D341Med (cell line): ENCODE measurements around the gene S100A10.

Experiments used
- DNase-seq: peaks from one replicate; pipeline ENCODE4 v3.0.0; 2012; ENCODE audit warnings: low spot score

S100A10 gene

GRCh38 chr1:151964510-151964909 is 29.1 kb downstream of the S100A10 start:
- DNase-seq, result no peak

GRCh38 chr1:151963288-151963687 is 30.4 kb downstream of the S100A10 start:
- DNase-seq, result no peak

GRCh38 chr1:151961833-151962232 is 31.8 kb downstream of the S100A10 start:
- DNase-seq, result no peak

GRCh38 chr1:151960780-151961513 is 32.7 kb downstream of the S100A10 start:
- no peak for DNase-seq

DNA sequence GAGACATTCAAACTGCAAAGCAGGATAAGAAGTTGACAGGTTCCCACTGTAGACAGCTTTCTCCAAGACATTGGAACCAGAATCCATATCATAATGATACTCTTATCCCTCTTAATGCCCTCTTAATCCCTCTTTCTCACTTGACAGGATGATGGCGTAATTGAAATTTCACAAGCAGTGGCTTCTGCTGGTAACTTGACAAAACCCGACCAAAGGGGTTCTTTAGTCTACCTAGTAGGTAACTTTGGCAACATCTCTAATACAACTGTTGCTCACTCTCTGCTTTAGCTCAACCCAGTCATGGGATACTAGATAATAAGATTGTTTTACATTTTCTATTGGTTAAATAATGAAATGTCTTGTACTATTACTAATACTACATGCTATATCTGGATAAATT is 34.7 kb downstream of the S100A10 start:
- DNase-seq, result no peak

DNA sequence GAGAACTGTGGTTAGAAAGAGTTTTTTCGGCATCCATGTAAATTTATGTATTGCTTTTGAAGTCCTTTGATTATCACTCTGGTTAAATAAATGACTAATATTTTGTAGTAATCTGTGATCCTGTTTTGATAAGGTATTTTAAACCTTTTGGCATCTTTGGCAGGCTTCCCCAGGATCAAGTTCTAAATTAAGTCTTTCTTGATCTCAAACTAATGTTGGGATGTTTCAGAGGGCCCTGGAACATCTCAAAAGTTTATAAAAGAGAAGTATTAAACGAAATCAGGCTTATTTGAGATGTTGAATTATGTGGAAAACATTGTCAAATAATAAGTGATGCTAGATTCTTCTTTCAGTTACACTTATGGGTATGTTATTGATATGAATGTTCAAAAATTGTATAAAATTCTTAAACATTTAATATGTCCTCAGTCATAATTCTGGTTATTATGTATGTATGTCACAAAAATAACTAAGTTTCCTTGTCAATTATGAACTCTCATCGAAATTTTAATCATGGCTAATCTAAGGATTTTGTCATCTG is 36.6 kb downstream of the S100A10 start:
- no peak for DNase-seq

GRCh38 chr1:151953409-151954094 is 40.1 kb downstream of the S100A10 start:
- no peak for DNase-seq

- no peak for DNase-seq
These were observed 40.8 kb downstream of the S100A10 start for GRCh38 chr1:151952811-151953210.

DNA sequence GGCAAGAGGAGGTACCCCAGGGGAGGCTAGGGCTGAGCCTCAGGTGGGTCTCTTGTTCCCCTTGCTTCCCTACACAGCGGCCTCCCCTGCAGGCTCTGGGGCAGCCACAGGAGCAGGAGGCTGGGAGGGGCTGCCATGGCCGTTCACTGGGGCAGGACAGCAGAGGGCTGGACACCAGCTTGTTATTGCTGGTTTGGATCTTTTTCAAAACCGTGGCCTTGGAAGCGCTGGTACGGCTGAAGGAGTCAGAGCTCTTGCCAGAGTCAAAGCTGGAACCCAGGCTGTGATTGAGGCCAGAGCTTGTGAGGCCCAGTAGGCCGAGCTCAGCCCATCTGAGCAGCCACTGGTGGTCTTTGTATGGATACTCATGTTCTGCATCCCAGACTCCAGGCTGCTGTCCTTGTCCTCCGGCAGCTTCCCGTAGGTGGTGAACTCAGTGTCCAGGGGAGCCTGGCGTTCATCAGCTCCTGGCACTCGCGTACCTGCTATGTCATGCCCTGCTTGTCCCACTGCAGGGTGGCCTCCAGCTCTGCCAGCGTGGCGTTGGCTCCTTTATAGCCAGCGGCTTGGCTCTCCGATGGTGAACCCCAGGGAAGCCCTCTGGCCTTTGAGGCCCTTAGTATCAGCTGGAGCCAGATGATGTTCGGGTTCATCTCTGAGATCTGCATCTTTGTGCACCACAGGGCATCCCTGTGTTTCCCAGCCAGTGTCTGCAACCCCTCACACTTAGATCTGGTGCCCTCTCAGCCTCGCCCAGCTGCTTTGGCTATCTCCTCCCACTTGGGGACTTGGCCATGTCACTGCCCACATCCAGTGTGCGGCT is 44.1 kb downstream of the S100A10 start:
- DNase-seq, result no peak

- DNase-seq, result no peak
These were observed 45.2 kb downstream of the S100A10 start for GRCh38 chr1:151948506-151948905.

- DNase-seq, result no peak
These were observed 46.5 kb downstream of the S100A10 start for GRCh38 chr1:151947140-151947539.

DNA sequence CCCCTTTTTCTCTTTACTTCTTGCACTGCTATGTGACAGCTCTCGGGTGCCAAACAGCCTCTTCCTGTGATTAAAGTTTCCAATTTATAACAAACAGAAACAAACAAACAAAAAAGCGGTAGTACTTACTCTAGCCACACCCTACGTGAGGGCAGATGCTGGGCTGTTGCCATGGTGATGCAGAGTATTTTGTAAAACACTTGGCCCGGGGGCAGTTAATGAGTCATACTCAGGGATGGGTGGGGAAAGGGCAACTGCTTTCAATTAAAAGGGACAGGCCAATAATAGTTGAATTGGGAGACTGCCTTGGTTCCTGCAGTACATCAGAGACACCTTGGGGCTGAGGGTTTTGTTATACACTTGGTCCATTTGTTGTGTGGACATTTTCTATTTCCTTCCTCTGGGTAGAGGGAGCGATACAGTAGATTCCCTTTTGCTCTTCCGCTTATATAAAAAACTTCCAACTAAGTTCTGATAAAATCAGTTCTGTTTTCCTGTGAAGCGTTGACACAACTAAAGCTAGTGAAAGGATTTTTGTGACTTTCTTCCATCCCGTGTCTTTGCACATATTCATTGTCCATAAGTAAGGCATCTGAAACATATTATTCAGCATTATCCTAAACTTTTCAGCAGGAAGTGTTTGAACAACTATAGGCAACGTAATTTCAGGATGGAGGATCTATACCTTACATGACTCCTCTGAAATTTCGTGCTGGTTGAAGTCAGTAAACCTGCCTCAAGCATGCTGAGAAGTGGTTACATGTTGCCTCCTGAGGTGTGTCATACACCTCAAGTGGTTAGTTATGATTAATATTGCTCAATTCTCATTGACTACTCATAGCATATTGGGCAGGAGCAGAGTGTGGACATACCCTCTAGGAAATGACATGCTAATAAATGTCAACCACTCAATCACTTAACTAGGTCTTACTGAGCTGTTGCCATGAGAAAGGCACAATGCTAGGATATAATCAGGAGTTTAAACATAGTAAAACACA is 47.6 kb downstream of the S100A10 start:
- no peak for DNase-seq

DNA sequence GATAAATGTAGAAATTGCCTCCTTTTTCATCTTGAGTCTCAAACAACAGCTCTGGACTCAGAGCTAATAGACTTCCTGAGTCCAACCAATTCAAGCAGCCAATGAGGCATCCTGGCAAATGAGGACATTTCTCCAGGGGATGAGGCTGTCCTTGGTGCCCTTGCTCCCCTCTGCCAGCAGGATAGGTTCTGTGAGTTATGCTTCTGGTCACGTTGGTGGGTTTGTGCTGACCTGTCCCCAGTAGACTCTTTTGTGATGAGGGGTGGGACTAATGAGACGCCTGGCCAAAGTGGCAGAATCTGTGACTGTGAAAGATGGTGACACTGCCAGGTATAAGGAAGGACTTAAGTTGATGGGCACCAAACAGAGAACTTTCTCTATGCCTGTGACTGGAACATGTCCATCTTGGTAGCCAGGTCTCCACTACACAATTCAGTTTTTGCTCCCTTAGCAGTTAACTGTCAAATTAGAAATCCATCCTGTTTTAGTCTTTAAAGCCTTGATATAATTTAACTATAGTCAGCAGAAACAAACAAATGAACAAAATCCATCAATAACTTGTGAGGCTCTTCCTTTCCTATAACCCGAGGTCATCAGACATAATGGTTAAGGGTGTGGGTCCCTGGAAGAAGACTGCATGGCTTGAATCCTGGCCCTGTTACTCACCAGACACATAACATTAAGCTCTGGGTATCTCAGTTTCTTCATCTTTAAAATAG is 48.6 kb downstream of the S100A10 start:
- DNase-seq, result no peak

GRCh38 chr1:151944126-151944856 is 49.4 kb downstream of the S100A10 start:
- DNase-seq, result no peak

- no peak for DNase-seq
These were observed 50.1 kb downstream of the S100A10 start for GRCh38 chr1:151943591-151943990.

- no peak for DNase-seq
These were observed 50.8 kb downstream of the S100A10 start for GRCh38 chr1:151942882-151943281.

DNA sequence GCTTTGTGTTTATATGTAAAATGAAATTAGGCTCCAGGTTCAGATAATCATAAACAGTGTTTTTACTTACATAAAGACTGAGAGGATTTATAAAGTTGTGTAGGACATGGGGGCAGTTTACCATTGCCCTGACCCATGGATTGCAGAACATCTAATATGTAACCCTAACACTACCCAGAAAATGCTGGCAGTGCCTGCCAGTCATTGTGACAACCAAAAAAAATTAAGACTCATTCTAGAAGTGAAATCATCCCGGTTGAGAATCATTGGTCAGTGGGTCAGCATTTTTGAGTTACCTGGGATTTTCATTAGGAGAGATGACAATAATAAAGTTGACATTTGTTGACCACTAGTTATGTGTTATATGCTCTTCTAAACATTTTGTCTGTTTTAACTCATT is 53.1 kb downstream of the S100A10 start:
- no peak for DNase-seq

GRCh38 chr1:151939779-151940178 is 53.9 kb downstream of the S100A10 start:
- DNase-seq, result no peak

DNA sequence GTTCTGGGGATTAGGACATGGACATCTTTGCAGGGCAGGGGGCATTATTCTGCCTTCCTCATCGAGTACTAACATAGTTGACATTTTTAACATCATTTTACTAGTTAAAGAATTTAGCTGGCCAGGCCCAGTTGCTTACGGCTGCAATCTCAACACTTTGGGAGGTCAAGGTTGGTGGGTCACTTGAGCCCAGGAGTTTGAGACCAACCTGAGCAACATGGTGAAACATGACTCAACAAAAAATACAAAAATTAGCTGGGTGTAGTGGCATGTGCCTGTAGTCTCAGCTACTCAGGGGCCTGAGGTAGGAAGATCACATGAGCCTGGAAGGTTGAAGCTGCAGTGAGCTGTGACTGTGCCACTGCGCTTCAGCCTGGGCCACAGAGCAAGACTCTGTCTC is 54.5 kb downstream of the S100A10 start:
- no peak for DNase-seq

GRCh38 chr1:151936653-151937052 is 57.0 kb downstream of the S100A10 start:
- DNase-seq, result no peak
